ENCODE measurements around the gene ST6GALNAC3.

- TF ChIP-seq POLR2A (IDR thresholded peaks at IDR 0.05) (no peak), POLR2AphosphoS5 (IDR thresholded peaks at IDR 0.05) (no peak)
- TF ChIP-seq, protein P1, sequence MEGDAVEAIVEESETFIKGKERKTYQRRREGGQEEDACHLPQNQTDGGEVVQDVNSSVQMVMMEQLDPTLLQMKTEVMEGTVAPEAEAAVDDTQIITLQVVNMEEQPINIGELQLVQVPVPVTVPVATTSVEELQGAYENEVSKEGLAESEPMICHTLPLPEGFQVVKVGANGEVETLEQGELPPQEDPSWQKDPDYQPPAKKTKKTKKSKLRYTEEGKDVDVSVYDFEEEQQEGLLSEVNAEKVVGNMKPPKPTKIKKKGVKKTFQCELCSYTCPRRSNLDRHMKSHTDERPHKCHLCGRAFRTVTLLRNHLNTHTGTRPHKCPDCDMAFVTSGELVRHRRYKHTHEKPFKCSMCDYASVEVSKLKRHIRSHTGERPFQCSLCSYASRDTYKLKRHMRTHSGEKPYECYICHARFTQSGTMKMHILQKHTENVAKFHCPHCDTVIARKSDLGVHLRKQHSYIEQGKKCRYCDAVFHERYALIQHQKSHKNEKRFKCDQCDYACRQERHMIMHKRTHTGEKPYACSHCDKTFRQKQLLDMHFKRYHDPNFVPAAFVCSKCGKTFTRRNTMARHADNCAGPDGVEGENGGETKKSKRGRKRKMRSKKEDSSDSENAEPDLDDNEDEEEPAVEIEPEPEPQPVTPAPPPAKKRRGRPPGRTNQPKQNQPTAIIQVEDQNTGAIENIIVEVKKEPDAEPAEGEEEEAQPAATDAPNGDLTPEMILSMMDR (IDR thresholded peaks at IDR 0.05): no peak
Measured at GRCh38 chr1:76137746-76138145, 63.2 kb downstream of the ST6GALNAC3 start.
